GM19395 (cell line): ENCODE results near the gene SHISA6.

Experiments used
- ATAC-seq: cut with Tn5 transposase; IDR thresholded peaks from one replicate; pipeline ENCODE4 v1.9.1; 2021; ENCODE audit warnings: mild to moderate bottlenecking, moderate library complexity; ENCODE audit not compliant: unreplicated experiment

Gene SHISA6

GRCh38 chr17:11430751-11431150 is 189.7 kb downstream of the SHISA6 start:
- no peak for ATAC-seq

GRCh38 chr17:11438673-11439072 is 197.7 kb downstream of the SHISA6 start:
- no peak for ATAC-seq

- no peak for ATAC-seq
These were observed 200.0 kb downstream of the SHISA6 start for GRCh38 chr17:11441004-11441403.

GRCh38 chr17:11446316-11446715 is 205.3 kb downstream of the SHISA6 start:
- ATAC-seq, result no peak

- ATAC-seq, result no peak
These were observed 213.1 kb downstream of the SHISA6 start for GRCh38 chr17:11454096-11454495.

GRCh38 chr17:11458279-11458678 is 217.3 kb downstream of the SHISA6 start:
- no peak for ATAC-seq

- no peak for ATAC-seq
These were observed 218.9 kb downstream of the SHISA6 start for GRCh38 chr17:11459861-11460331.

GRCh38 chr17:11461993-11462548 is 221.1 kb downstream of the SHISA6 start:
- no peak for ATAC-seq

GRCh38 chr17:11467639-11468038 is 226.6 kb downstream of the SHISA6 start:
- no peak for ATAC-seq

- ATAC-seq, result no peak
These were observed 244.5 kb downstream of the SHISA6 start for GRCh38 chr17:11485336-11486100.

- ATAC-seq, result no peak
These were observed 245.3 kb downstream of the SHISA6 start for GRCh38 chr17:11486101-11486867.

- ATAC-seq, result no peak
These were observed 245.9 kb downstream of the SHISA6 start for GRCh38 chr17:11486868-11487310.

GRCh38 chr17:11487469-11487868 is 246.5 kb downstream of the SHISA6 start:
- ATAC-seq, result no peak

GRCh38 chr17:11488407-11488806 is 247.4 kb downstream of the SHISA6 start:
- ATAC-seq, result no peak

GRCh38 chr17:11490171-11490755 is 249.2 kb downstream of the SHISA6 start:
- ATAC-seq, result no peak

- ATAC-seq, result no peak
These were observed 251.5 kb downstream of the SHISA6 start for GRCh38 chr17:11492511-11492910.

- no peak for ATAC-seq
These were observed 252.9 kb downstream of the SHISA6 start for GRCh38 chr17:11493936-11494335.

GRCh38 chr17:11495613-11496012 is 254.6 kb downstream of the SHISA6 start:
- ATAC-seq, result no peak

GRCh38 chr17:11499881-11500280 is 258.9 kb downstream of the SHISA6 start:
- no peak for ATAC-seq

GRCh38 chr17:11503308-11504035 is 262.5 kb downstream of the SHISA6 start:
- no peak for ATAC-seq

- no peak for ATAC-seq
These were observed 265.6 kb downstream of the SHISA6 start for GRCh38 chr17:11506635-11507034.
